GM12801 (cell line): ENCODE measurements around the gene ARHGAP28.

ENCODE experiments used
- TF ChIP-seq, protein P1 (sequence below): IDR thresholded peaks from one replicate; pipeline ENCODE4 v1.5.1; 2011; ENCODE audit warnings: control low read depth; ENCODE audit not compliant: insufficient read length; ENCODE audit errors: extremely low read depth

ARHGAP28 gene

DNA sequence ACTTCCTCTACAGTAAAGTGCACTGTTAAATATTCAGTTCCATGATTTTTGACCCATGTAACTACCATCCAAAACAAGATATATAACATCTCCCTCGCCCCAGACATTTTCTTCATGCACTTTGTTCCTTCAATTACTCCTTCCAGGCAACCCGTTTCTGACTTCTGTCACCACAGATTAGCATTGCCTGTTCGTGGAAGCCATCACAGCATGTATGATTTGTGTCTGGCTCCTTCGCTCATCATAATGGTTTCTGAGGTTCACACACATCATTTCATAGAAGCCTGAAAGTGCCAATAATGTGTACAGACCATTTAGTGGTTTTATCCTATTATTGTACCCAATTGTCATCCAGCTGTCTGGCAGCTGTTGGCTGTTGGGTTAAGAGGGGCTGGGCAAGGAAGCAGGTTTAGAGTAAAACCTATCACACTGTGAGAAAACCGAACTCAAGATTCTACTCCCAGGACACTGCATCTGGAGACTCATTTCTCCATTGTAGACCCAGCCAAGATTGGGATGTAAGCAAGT, 16.1 kb downstream of the ARHGAP28 start:
- TF ChIP-seq, protein P1, sequence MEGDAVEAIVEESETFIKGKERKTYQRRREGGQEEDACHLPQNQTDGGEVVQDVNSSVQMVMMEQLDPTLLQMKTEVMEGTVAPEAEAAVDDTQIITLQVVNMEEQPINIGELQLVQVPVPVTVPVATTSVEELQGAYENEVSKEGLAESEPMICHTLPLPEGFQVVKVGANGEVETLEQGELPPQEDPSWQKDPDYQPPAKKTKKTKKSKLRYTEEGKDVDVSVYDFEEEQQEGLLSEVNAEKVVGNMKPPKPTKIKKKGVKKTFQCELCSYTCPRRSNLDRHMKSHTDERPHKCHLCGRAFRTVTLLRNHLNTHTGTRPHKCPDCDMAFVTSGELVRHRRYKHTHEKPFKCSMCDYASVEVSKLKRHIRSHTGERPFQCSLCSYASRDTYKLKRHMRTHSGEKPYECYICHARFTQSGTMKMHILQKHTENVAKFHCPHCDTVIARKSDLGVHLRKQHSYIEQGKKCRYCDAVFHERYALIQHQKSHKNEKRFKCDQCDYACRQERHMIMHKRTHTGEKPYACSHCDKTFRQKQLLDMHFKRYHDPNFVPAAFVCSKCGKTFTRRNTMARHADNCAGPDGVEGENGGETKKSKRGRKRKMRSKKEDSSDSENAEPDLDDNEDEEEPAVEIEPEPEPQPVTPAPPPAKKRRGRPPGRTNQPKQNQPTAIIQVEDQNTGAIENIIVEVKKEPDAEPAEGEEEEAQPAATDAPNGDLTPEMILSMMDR: no peak

DNA sequence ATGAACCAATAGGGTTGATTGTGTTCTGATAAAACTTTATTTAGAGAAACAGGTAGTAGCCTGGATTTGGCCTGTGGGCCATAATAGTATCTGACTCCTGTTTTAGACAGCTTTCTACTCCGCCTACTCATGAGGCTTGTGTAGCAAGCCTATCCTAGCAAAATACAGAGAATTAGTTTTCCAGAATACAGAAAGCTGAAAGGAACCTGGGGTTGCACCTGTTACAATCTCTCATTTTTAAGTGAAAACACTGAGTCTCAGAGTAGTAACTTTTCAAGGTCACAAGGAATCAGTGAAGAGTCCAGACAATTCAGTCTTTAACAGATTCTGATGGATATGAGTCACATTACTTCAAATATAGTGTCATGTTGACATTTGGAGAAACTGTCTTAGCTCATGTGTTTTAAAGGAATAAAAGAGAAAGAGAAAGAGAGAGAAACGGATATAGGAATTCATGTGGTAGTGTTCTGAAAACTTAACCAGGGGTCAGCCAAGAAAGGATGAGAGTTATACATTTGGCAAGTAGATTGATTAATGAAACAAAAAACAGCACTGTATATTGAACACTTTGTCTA, 17.0 kb downstream of the ARHGAP28 start:
- TF ChIP-seq, protein P1: no peak

DNA sequence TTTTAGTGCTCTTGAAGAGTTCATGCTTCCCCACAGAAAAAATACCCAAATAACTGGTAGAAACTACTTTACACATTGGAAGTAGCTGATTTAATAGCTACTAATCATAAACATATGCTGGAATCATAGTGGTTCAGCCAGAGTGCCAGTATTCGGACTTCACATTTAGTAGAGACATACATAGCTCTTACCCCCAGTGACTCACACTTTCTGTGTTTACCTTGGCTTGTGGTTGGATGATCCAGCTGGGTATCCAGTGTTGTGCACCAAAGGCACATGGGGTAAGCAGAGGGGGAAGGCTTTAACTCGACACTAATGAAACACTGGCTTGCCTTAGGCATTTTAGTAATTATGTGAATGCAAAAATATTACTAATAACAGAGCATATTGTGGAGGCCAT, 18.1 kb downstream of the ARHGAP28 start:
- TF ChIP-seq, protein P1: no peak

DNA sequence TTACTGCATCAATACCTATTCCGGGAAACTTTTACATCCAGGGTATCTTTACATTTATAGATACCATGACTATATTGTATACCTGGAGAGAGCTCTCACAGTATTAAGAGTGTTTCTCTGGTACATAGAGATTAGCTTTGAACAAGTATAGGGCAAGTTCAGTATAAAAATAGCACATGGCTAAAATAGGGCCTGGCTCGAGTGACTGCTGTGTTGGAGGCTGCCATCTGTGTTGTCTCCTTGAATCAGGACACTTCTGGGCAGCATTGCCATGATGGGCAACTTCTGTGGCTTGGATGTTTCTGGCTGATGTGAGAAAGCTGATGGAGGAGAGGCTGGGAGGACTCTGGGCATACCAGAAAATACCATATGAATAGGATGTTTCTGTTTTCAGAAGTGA, 18.7 kb downstream of the ARHGAP28 start:
- TF ChIP-seq, protein P1: no peak

DNA sequence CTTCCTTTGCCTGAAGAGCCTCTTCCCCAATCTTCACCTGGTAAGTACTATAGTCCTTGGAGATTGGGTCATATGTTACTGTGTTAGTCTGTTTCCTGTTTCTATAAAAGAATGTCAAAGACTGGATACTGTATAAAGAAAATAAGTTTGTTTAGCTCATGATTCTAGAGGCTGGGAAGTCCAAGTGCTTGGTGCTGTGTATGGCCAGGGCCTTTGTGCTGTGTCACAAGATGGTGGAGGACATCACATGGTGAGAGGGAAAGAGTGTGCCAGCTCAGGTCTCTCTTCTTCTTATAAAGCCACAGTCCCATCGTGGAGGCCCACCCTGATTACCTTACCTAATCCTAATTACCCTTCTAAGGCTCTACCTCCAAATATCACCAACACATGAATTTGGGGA, 20.9 kb downstream of the ARHGAP28 start:
- TF ChIP-seq, protein P1: no peak

DNA sequence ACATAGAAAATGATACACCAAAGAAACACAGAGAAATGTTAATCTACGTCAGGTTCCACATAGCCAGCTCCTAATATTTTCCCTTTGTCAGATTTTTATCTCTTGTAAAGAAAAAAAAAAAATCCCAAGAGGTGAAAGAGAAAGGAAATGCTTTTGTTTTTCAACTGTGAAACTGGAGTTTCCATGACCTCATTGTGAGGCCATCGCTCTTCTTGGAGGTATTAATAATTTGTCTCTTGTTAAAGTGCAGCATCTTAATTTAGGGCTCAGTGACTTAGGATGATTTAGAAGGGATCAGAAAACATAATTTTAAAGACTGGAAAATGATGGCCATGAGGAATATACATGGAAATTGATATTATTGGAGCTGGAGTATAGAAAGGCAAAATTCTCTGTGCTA, 21.7 kb downstream of the ARHGAP28 start:
- TF ChIP-seq, protein P1: no peak

DNA sequence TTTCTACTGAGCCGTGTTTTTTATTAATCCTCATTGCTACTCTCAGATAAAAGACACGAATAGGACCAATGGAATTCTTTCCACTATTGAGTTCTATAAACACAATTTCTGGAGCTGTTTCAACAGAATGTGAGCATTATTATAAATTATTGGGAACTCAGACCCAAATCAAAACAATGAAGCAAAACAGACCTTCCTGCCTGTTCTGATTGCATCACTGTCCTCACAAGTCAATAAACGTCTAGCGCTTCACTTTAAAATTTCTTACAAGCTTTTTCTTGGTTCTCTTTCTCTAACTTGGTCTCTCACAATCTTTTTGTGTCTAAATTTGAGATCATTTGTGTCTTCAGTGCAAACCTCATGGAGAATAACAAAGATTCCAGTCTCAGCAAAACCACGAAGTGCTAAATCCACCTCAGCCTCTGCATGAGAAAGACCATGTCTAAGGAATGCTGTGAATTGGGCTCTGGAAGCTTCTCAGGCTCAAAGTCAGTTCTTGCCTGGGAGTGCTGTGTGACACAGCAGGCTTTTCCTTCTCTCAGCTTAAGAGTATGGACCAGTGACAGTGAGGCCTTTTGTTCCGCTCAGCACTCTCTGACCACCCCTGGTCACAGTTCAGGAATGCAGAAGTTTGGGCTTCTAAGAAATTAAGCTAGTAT, 22.8 kb downstream of the ARHGAP28 start:
- TF ChIP-seq, protein P1: no peak
